IPS-NIHi7 (cell line): ENCODE measurements around the gene PLPPR1.
A peak's percentile ranks its signal among the peaks of the same experiment; 100 is the strongest.
"Not testable (repeated sequence)": the region's sequence is repeated elsewhere in the genome, so short reads cannot be mapped to it uniquely, and the experiment has no call there.

Source experiments
- DNase-seq: peaks from one replicate; pipeline ENCODE4 v3.0.0; 2012; ENCODE audit warnings: mixed read lengths; ENCODE audit errors: extremely low spot score

PLPPR1 gene

GRCh38 chr9:101121836-101122399, 93.4 kb downstream of the PLPPR1 start:
- no peak for DNase-seq

- DNase-seq = no peak
Observed at GRCh38 chr9:101126556-101126955, 98.0 kb downstream of the PLPPR1 start.

GRCh38 chr9:101127369-101127768, 98.8 kb downstream of the PLPPR1 start:
- DNase-seq = not testable (repeated sequence)

- no peak for DNase-seq
Observed at GRCh38 chr9:101128623-101129022, 100.1 kb downstream of the PLPPR1 start.

GRCh38 chr9:101130054-101130453, 101.5 kb downstream of the PLPPR1 start:
- DNase-seq = no peak

- no peak for DNase-seq
Observed at GRCh38 chr9:101131326-101131725, 102.8 kb downstream of the PLPPR1 start.

- no peak for DNase-seq
Observed at GRCh38 chr9:101132801-101133200, 104.3 kb downstream of the PLPPR1 start.

GRCh38 chr9:101138509-101138908, 110.0 kb downstream of the PLPPR1 start:
- DNase-seq = no peak

- no peak for DNase-seq
Observed at GRCh38 chr9:101139082-101139481, 110.6 kb downstream of the PLPPR1 start.

- DNase-seq = no peak
Observed at GRCh38 chr9:101140764-101141163, 112.2 kb downstream of the PLPPR1 start.

GRCh38 chr9:101146508-101146907, 118.0 kb downstream of the PLPPR1 start:
- no peak for DNase-seq

GRCh38 chr9:101148344-101148743, 119.8 kb downstream of the PLPPR1 start:
- no peak for DNase-seq

- no peak for DNase-seq
Observed at GRCh38 chr9:101158361-101158760, 129.8 kb downstream of the PLPPR1 start.

- no peak for DNase-seq
Observed at GRCh38 chr9:101162231-101162630, 133.7 kb downstream of the PLPPR1 start.

GRCh38 chr9:101165131-101165530, 136.6 kb downstream of the PLPPR1 start:
- no peak for DNase-seq

- no peak for DNase-seq
Observed at GRCh38 chr9:101167490-101168134, 139.1 kb downstream of the PLPPR1 start.

GRCh38 chr9:101172616-101173015, 144.1 kb downstream of the PLPPR1 start:
- no peak for DNase-seq

GRCh38 chr9:101173907-101174306, 145.4 kb downstream of the PLPPR1 start:
- DNase-seq = no peak

GRCh38 chr9:101176384-101176783, 147.9 kb downstream of the PLPPR1 start:
- DNase-seq = peak; percentile 35

- no peak for DNase-seq
Observed at GRCh38 chr9:101184813-101185278, 156.3 kb downstream of the PLPPR1 start.

GRCh38 chr9:101191723-101192122, 163.2 kb downstream of the PLPPR1 start:
- no peak for DNase-seq

- no peak for DNase-seq
Observed at GRCh38 chr9:101197026-101197425, 168.5 kb downstream of the PLPPR1 start.

GRCh38 chr9:101200852-101201251, 172.3 kb downstream of the PLPPR1 start:
- DNase-seq = no peak

- no peak for DNase-seq
Observed at GRCh38 chr9:101201630-101202029, 173.1 kb downstream of the PLPPR1 start.
